ENCODE measurements around the gene C19orf38. TPM values are rescaled to one million over a fixed set of nuclear protein-coding genes. Genes with fewer than 3 reads are reported as not detected.
A peak's percentile ranks its signal among the peaks of the same experiment; 100 is the strongest.

The C19orf38 gene
- total RNA-seq, 1 experiment from 2014 or later = 0.30 TPM

DNA sequence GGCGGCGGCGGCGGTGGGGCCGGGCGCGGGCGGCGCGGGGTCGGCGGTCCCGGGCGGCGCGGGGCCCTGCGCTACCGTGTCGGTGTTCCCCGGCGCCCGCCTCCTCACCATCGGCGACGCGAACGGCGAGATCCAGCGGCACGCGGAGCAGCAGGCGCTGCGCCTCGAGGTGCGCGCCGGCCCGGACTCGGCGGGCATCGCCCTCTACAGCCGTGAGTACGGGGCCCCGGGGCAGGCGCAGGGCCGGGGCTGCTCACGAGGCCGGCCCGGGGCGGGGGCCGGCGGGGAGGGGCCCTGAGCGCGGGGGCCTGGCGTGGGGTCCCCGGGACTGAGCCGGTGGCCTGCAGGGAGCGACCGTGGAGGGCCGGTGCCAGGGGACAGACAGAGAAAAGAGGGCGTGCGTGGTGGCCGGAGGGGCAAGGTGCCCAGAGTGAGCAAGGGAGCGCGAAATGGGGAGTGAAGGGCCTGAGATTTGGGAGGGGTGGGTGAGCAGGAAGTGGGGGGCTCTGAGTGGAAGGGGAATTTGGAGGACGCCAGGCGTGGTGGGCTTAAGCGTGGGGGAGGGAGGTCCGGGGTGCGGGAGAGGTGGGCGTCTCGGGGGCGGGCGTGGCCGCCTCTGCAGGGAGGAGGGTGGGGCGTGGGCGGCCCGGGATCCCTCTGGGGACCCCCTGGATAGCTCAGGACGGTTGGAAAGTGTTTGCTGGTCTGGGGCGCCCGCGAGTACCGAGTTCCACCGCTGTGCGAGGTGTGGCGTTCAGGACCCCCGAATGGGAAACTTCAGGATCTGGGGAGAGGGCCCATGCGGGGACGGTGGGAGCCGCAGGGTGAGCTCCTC lies 23.7 kb downstream of the C19orf38 start:
- H3K9me3 Mint-ChIP-seq (ENCODE audit: unreplicated experiment) = no peaks in the 10 kb centered on the region
- H3K4me3 Mint-ChIP-seq (ENCODE audit: unreplicated experiment) = peak overlapping the region; percentile 75
- H3K4me1 Mint-ChIP-seq (ENCODE audit: insufficient read depth, unreplicated experiment) = no peaks in the 10 kb centered on the region
- H3K36me3 Mint-ChIP-seq (ENCODE audit: insufficient read depth, unreplicated experiment) = peaks cover 7% of the 10 kb centered on the region
- POLR2A ChIA-PET = interaction anchor here (0.6 to 3.7 kb wide), 12 partner anchors 8 to 564 kb away, joined by 3 to 29 read pairs (median 4); partner anchors contain the start of genes DNM2, PRKCSH, TIMM29 and TMED1
- no TSS peak for BruUV-seq (replicated peaks)
- H3K27ac Mint-ChIP-seq (ENCODE audit: low read depth, unreplicated experiment) = peak overlapping the region; percentile 75
- CTCF ChIA-PET = interaction anchor here (0.7 to 1.9 kb wide), 15 partner anchors 8 to 159 kb away, joined by 3 to 11 read pairs (median 5); partner anchors contain the start of gene DNM2
- no peak for TF ChIP-seq CTCF (IDR thresholded peaks at IDR 0.05; ENCODE audit: unreplicated experiment)
- peak; percentile 14 for DNase-seq (ENCODE audit: unreplicated experiment)
- intact Hi-C loops (cut with micrococcal nuclease) = loop anchor here (1.0 to 5.0 kb wide), 2 partner anchors 27 to 45 kb away; no protein-coding TSS in a partner anchor
- H3K27me3 Mint-ChIP-seq (ENCODE audit: insufficient read depth, unreplicated experiment) = no peaks in the 10 kb centered on the region

DNA sequence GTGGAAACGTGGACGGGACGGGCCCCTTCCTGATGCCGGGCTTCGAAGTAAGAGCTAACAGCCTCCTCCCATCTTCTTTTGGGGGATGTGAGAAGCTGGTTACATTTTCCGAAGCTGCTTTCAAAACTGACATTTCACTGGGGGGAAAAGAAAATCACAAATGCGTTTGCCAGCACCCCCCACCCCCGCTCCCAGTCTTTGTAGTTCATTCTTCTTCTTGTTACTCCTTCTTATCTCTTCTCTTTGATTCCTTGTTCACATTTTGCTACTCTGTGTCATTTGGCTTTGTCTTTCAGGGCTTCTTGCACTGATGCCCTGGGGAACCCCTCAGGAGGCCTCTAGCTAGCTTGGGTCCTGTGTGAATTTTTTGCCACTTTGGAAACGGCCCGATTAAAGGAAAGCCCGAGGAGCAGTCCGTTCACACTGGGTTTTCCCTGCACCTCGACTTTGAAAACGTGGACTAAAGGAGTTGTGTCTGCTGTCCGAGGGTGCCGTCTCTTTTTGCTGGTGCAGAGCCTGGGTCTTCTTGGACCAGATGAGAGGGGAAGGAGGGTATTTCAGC lies 24.4 kb downstream of the C19orf38 start:
- Mint-ChIP-seq H3K36me3 (ENCODE audit: insufficient read depth, unreplicated experiment) (peaks cover 7% of the 10 kb centered on the region), H3K4me3 (ENCODE audit: unreplicated experiment) (peak overlapping the region; percentile 75), H3K4me1 (ENCODE audit: insufficient read depth, unreplicated experiment) (no peaks in the 10 kb centered on the region), H3K27me3 (ENCODE audit: insufficient read depth, unreplicated experiment) (no peaks in the 10 kb centered on the region), H3K27ac (ENCODE audit: low read depth, unreplicated experiment) (peak overlapping the region; percentile 75), H3K9me3 (ENCODE audit: unreplicated experiment) (no peaks in the 10 kb centered on the region)
- CTCF ChIA-PET = interaction anchor here (0.6 to 1.9 kb wide), 18 partner anchors 8 to 624 kb away, joined by 3 to 11 read pairs (median 4); partner anchors contain the start of gene DNM2
- POLR2A ChIA-PET = interaction anchor here (0.5 to 3.7 kb wide), 13 partner anchors 8 to 563 kb away, joined by 3 to 29 read pairs (median 3); partner anchors contain the start of genes DNM2, PRKCSH, TIMM29 and TMED1
- intact Hi-C loops (cut with micrococcal nuclease) = loop anchor here (5.0 kb wide), 1 partner anchor 45 kb away; no protein-coding TSS in a partner anchor
- BruUV-seq (replicated peaks) = no TSS peak
- DNase-seq (ENCODE audit: unreplicated experiment) = peak; percentile 23
- no peak for TF ChIP-seq CTCF (IDR thresholded peaks at IDR 0.05; ENCODE audit: unreplicated experiment)

DNA sequence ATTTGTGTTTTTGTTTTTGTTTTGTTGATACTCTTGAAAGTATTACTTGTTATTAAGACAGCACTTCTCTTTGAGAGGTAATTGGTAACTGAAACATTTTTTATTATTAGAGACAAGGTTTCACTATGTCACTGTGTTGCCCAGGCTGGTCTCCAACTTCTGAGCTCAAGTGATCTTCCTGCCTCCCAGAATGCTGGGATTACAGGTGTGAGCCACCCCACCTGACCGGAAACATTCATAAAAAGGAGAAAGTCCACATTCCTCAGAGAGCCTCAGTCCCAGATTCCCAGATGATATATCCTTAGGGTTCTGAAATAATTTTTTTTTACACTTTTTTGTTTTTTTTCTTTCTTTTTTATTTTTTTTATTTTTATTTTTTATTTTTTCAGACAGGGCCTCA lies 25.8 kb downstream of the C19orf38 start:
- intact Hi-C loops (cut with micrococcal nuclease) = loop anchor here (5.0 kb wide), 1 partner anchor 43 kb away; no protein-coding TSS in a partner anchor
- no TSS peak for BruUV-seq (replicated peaks)
- CTCF ChIA-PET = interaction anchor here (1.3 to 1.9 kb wide), 4 partner anchors 10 to 68 kb away, joined by 4 to 11 read pairs (median 6); no protein-coding TSS in a partner anchor
- no peak overlapping the region for H3K4me3 Mint-ChIP-seq (ENCODE audit: unreplicated experiment)
- peaks cover 3% of the 10 kb centered on the region for H3K4me1 Mint-ChIP-seq (ENCODE audit: insufficient read depth, unreplicated experiment)
- POLR2A ChIA-PET = interaction anchor here (0.6 to 3.7 kb wide), 5 partner anchors 38 to 631 kb away, joined by 3 to 29 read pairs (median 4); partner anchors contain the start of genes TIMM29, TMED1 and YIPF2
- H3K27ac Mint-ChIP-seq (ENCODE audit: low read depth, unreplicated experiment) = no peak overlapping the region
- H3K27me3 Mint-ChIP-seq (ENCODE audit: insufficient read depth, unreplicated experiment) = no peaks in the 10 kb centered on the region
- TF ChIP-seq CTCF (IDR thresholded peaks at IDR 0.05; ENCODE audit: unreplicated experiment) = no peak
- H3K9me3 Mint-ChIP-seq (ENCODE audit: unreplicated experiment) = no peaks in the 10 kb centered on the region
- H3K36me3 Mint-ChIP-seq (ENCODE audit: insufficient read depth, unreplicated experiment) = peaks cover 7% of the 10 kb centered on the region
- DNase-seq (ENCODE audit: unreplicated experiment) = no peak
